Ishikawa (cell line): Measurements from ENCODE around the gene STAMBP.

Experiments used
- CREB1 ChIP-seq: IDR thresholded peaks from 2 replicates; pipeline ENCODE4 v1.6.1; 2012; ENCODE audit warnings: low read depth
- EP300 ChIP-seq: IDR thresholded peaks from 2 replicates; pipeline ENCODE4 v1.6.1; 2012; ENCODE audit warnings: borderline replicate concordance
- MAX ChIP-seq: IDR thresholded peaks from 2 replicates; pipeline ENCODE4 v1.6.1; 2012
- NFIC ChIP-seq: IDR thresholded peaks from 2 replicates; pipeline ENCODE4 v1.6.1; 2012
- RAD21 ChIP-seq: IDR thresholded peaks from 2 replicates; pipeline ENCODE4 v1.6.1; 2012; ENCODE audit warnings: low read depth
- REST ChIP-seq: IDR thresholded peaks from 2 replicates; pipeline ENCODE4 v1.6.1; 2012; ENCODE audit warnings: low read depth, mild to moderate bottlenecking
- TAF1 ChIP-seq: IDR thresholded peaks from 2 replicates; pipeline ENCODE4 v1.6.1; 2012; ENCODE audit warnings: low read depth, mild to moderate bottlenecking
- TCF12 ChIP-seq: IDR thresholded peaks from 2 replicates; pipeline ENCODE4 v1.6.1; 2012; ENCODE audit warnings: low read depth
- TEAD4 ChIP-seq: IDR thresholded peaks from 2 replicates; pipeline ENCODE4 v1.6.1; 2012
- USF1 ChIP-seq: IDR thresholded peaks from 2 replicates; pipeline ENCODE4 v1.6.1; 2012
- YY1 ChIP-seq: IDR thresholded peaks from 2 replicates; pipeline ENCODE4 v1.6.1; 2012; ENCODE audit warnings: low read depth
- ZBTB7A ChIP-seq: IDR thresholded peaks from 2 replicates; pipeline ENCODE4 v1.6.1; 2012; ENCODE audit warnings: low read depth

GRCh38 chr2:73917296-73917695, 88.5 kb downstream of the STAMBP start:
- no peak for TF ChIP-seq NFIC
- TF ChIP-seq USF1 = no peak
- no peak for TF ChIP-seq EP300
- no peak for TF ChIP-seq RAD21
- no peak for TF ChIP-seq REST
- no peak for TF ChIP-seq CREB1
- no peak for TF ChIP-seq MAX
- TF ChIP-seq TEAD4 = no peak
- TF ChIP-seq YY1 = no peak
- no peak for TF ChIP-seq ZBTB7A
- TF ChIP-seq TAF1 = no peak
- TF ChIP-seq TCF12 = no peak
